HG02759 (cell line): ENCODE results near the gene SORT1.

Experiments used
- ATAC-seq: cut with Tn5 transposase; IDR thresholded peaks from one replicate; pipeline ENCODE4 v1.9.1; 2021; ENCODE audit warnings: mild to moderate bottlenecking, moderate library complexity; ENCODE audit not compliant: unreplicated experiment

The SORT1 gene

DNA sequence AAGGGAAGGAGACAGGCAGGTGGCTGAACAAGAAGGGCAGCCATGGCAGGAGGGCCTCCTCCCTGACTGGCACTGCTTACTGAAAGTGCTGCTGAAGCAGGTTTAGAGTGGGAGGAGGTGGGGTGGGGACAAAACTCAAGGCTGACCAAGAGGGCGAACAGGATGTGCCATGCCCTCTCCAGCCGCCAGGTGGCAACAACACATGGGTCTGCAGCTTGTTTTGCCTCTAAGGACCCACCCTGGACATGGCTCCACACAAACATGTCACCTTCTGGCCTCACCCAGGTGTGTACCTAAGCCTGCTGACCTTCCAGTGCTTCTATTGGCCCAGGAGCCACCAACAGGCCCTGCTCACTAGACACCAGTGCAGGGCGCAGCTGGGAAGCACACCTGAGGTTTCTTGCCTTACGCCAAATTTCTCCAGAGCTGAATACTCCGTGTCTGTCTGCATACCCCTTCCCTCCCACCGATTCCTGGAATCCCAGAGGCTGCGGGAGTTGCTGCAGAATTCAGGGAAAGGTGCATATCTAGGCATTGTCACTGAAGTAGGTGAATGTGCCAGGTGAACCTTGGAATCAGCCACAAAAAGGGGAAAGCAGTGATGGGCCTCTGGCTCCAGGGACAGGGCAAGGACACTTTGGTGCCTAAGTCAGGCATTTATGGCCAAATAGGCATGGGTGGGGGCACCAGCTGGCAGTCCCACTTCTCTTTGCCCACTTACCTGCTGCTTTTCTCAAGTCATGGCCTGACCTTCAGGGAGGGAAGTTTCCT is 120.1 kb downstream of the SORT1 start:
- peak; percentile 86 for ATAC-seq

DNA sequence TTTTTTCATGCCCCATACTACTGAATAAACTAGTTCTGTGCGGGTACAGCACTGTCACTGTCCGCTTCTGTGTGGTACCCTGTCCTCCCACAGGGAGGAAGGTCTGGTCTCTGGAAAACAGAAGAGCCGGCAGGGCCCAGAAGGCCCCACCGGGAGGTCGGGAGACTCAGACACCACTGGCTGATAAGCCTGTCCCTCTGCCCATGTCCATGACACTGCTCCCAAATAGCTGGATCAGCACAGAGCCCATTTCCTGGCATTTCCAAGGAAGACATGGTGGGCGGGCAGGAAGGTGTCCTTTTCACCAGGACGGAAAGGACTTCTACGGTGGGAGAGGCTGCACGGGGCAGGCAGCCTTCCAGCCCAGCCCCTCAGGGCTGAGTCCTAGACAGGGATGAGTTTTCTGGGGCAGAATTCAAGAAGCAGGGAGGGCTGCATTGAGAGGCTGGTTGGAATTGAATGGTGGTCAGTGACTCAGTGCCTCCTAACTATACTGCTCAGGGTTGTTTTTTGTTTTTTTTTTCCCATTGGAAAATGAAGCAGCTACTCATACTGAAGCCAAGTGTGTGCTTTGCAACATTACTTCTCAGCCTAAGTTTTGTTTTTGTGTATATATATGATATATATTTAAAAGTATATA is 121.9 kb downstream of the SORT1 start:
- ATAC-seq, result no peak

- no peak for ATAC-seq
Measured at GRCh38 chr1:109274533-109275476, 122.9 kb downstream of the SORT1 start.

DNA sequence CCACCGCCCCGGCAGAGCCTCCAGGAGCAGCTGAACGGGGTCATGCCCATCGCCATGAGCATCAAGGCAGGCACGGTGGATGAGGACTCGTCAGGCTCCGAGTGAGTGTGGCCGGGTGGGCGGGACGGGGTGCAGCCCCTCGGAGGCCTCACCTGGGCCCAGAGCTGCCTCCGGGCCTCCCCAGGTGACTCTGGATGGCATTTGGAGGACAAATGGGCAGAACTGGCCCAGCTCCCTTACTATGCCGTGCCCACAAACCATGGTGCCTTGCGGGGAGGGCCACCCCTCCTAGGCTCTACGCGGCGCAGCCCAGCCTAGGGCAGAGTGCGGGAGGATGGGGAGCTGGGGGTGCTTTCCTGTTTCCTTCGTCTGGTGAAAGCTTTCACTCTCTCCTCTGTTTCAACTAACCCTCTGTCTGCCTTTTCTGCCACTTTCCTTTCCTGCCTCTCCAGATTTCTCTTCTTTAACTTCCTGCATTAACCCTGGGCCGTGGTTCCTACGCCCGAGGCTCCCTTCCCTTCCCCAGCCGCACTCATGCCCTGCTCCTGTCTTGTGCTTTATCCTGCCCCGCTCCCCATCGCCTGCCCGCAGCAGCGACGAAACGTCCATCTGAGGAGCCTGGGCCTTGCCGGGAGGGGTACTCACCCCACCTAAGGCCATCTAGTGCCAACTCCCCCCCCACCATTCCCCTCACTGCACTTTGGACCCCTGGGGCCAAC is 124.0 kb downstream of the SORT1 start:
- ATAC-seq, result no peak

DNA sequence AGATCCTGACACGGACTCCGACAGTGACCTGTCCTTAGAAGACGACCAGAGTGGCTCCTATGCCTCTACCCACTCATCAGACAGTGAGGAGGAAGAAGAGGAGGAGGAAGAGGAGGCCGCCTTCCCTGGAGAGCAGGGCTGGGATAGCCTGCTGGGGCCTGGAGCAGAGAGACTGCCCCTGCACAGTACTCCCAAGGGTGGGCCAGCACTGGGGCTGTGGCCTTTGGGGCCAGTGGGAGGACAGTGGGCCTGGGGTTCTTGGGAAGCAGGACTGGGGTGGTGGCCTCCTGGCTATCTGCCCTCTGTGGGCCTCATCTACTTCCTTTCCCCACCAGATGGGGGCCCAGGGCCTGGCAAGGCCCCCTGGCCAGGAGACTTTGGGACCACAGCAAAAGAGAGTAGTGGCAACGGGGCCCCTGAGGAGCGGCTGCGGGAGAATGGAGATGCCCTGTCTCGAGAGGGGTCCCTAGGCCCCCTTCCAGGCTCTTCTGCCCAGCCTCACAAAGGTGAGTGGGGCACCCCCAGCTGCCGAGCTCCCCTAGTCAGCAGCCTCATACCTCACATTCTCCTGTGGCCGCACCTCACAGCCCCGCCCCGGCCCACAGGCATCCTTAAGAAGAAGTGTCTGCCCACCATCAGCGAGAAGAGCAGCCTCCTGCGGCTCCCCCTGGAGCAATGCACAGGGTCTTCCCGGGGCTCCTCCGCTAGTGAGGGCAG is 124.7 kb downstream of the SORT1 start:
- no peak for ATAC-seq

DNA sequence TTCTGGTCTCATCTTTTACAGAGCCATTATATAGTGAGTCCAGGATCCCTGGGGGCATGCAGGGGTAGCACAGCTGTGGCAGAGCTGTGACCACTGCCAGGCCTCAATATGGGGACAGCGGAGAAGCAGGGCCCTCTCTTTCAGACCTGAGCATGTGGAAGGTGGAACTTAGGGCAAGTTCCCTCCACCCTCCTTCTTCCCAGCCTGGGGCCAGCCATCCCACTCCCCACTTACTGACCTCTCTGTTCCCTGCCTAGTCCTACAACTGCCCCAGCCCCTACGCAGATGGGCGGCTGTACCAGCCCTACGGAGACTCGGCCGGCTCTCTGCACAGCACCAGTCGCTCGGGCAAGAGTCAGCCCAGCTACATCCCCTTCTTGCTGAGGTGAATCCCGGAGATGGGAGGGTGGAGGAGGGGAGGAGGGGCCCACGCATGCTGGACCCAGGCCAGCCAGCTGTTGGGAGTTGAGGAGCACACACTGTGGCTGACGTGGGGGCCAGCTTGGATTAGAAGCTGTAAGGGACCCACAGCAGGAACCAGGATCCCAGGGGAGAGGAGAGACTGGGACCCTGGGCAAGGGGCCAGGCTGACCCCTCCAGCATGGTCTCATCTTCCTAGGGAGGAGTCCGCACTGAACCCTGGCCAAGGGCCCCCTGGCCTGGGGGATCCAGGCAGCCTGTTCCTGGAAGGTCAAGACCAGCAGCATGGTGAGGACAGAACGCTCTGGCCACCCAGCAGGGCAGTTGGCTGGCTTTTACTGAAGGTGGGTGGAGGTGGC is 125.5 kb downstream of the SORT1 start:
- no peak for ATAC-seq

DNA sequence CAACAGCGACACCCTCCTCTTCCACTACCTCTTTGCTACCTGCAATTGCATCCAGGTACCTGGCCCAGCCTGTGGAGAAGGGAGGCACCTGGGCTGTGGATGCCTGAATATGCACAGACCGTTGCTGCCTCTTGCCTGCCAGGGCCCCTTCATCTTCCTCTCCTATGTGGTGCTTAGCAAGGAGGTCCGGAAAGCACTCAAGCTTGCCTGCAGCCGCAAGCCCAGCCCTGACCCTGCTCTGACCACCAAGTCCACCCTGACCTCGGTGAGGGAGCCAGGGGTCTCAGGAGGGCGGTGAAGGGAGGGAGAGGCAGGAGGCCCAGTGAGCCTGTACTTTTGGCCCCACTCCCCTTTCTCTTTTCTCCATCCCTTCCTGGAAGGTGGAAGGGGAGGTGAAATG is 126.3 kb downstream of the SORT1 start:
- no peak for ATAC-seq

- ATAC-seq, result no peak
Measured at GRCh38 chr1:109270623-109271317, 126.9 kb downstream of the SORT1 start.

- no peak for ATAC-seq
Measured at GRCh38 chr1:109269981-109270622, 127.6 kb downstream of the SORT1 start.

DNA sequence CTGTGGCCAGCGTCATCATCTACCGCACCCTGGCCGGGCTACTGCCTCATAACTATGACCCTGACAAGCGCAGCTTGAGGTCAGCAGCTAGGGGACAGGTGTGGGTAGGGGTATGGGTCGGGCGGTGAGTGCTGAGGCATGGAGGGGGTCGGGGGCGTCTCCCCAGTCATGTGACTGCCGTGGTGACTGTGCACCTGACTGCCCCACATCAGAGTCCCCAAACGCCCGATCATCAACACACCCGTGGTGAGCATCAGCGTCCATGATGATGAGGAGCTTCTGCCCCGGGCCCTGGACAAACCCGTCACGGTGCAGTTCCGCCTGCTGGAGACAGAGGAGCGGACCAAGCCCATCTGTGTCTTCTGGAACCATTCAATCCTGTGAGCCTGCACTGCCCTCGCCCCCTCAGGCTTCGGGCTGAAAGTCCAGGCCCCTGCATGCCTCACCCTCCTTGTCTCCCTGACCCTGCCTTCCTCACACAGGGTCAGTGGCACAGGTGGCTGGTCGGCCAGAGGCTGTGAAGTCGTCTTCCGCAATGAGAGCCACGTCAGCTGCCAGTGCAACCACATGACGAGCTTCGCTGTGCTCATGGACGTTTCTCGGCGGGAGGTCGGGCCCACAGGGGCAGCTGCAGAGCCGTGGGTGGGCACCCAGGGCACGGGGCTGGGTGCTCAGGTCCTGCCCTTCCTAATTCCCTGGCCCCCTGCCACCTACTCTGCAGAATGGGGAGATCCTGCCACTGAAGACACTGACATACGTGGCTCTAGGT is 128.3 kb downstream of the SORT1 start:
- no peak for ATAC-seq

DNA sequence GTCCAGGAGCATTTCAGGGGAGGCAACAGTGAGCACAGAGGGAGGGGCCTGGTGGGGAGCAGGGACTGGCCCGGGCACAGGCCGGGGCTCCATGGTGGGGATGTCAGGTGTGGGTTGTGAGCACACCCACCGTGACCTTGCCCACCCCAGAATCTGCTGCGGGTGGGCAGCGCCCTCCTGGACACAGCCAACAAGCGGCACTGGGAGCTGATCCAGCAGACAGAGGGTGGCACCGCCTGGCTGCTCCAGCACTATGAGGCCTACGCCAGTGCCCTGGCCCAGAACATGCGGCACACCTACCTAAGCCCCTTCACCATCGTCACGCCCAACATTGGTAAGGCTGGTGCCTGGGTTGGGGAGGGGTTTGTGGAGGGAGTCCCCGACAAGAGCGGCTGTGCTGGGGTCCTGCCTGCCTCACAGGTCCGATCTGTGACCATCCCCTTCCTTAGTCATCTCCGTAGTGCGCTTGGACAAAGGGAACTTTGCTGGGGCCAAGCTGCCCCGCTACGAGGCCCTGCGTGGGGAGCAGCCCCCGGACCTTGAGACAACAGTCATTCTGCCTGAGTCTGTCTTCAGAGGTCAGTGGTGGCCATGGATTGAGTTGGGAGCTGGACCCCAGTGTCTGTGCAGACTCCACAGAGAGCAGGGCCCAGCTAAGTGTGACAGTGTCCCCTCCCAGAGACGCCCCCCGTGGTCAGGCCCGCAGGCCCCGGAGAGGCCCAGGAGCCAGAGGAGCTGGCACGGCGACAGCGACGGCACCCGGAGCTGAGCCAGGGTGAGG is 129.1 kb downstream of the SORT1 start:
- ATAC-seq, result no peak

- no peak for ATAC-seq
Measured at GRCh38 chr1:109267743-109268300, 129.9 kb downstream of the SORT1 start.

GRCh38 chr1:109266965-109267364 is 130.8 kb downstream of the SORT1 start:
- ATAC-seq, result no peak

DNA sequence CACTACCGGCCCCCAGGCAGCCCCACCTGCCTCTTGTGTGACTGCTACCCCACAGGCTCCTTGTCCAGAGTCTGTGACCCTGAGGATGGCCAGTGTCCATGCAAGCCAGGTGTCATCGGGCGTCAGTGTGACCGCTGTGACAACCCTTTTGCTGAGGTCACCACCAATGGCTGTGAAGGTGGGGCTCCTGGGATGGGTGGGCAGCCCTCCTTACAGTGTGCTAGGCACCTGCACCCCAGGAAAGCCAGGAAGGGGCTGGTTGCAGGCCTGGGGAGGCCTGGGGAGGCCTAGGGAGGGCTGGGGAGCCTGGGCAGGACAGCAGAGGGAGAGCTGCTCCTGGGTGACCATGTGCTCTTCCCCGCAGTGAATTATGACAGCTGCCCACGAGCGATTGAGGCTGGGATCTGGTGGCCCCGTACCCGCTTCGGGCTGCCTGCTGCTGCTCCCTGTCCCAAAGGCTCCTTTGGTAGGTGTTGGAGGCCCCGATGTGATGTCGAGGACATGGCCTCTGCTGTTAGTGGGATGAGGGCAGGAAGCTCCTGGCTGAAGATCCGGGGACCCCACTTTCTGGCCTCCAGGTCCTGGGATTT is 131.9 kb downstream of the SORT1 start:
- ATAC-seq, result no peak

DNA sequence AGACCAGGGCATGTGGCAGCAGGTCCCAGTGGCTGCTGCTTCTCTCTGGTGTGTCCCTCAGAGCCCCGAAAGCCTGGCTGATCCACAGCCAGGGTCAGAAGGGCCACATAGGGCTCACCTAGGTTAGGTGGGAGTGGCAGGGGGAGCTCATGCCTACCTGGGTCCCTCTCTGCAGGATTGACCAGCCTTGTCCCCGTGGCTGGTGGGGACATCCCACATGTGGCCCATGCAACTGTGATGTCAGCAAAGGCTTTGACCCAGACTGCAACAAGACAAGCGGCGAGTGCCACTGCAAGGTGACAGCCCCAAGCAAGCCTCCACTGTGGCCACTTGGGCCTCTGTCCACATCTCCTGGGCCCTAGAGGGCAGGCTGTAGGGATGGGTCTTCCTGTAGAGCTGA is 132.7 kb downstream of the SORT1 start:
- no peak for ATAC-seq

DNA sequence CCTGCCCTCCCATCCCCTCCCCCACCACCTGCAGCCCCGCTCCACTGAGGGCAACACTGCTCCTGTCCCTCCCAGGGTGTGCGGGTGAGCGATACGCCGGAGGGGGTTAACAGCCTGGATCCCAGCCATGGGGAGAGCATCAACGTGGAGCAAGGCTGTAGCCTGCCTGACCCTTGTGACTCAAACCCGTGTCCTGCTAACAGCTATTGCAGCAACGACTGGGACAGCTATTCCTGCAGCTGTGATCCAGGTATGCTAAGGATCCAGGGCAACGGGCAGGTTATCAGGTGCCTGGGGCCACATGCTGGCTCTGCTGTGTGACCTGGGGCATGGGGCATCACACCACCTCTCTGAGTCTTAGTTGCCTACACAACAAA is 133.4 kb downstream of the SORT1 start:
- ATAC-seq, result no peak
